Skeletal muscle satellite cell (primary cell): ENCODE measurements around the gene GINS3. TPM values are rescaled to one million over a fixed set of nuclear protein-coding genes. Genes with fewer than 3 reads are reported as not detected.

Source experiments
- H3K27me3 ChIP-seq: 2 replicates; pipeline ENCODE4 v1.7.0; 2013; ENCODE audit warnings: low read length; ENCODE audit not compliant: control insufficient read depth, insufficient read depth
- H3K36me3 ChIP-seq: 2 replicates; pipeline ENCODE4 v1.7.0; 2013; ENCODE audit warnings: mild to moderate bottlenecking, control low read depth, low read length; ENCODE audit not compliant: insufficient read depth
- H3K4me1 ChIP-seq: 2 replicates; pipeline ENCODE4 v1.7.0; 2013; ENCODE audit warnings: low read length; ENCODE audit not compliant: control insufficient read depth, insufficient read depth
- H3K4me2 ChIP-seq: 2 replicates; pipeline ENCODE4 v1.7.0; 2013; ENCODE audit warnings: mild to moderate bottlenecking, low read length
- H3K4me3 ChIP-seq: 2 replicates; pipeline ENCODE4 v1.7.0; 2013; ENCODE audit warnings: low read length
- H3K9ac ChIP-seq: 2 replicates; pipeline ENCODE4 v1.7.0; 2013; ENCODE audit warnings: mild to moderate bottlenecking, low read depth, low read length, moderate library complexity
- H3K9me3 ChIP-seq: replicated peaks from 2 replicates; pipeline ENCODE4 v1.7.0; 2013; ENCODE audit warnings: mild to moderate bottlenecking, control low read depth, low read length
- small RNA-seq: library from RNA; depleted of rRNA; stranded (forward); fragments of <200 nt; gene quantifications from one replicate; pipeline ENCODE3, GENCODE V24; 2012

GINS3 gene

DNA sequence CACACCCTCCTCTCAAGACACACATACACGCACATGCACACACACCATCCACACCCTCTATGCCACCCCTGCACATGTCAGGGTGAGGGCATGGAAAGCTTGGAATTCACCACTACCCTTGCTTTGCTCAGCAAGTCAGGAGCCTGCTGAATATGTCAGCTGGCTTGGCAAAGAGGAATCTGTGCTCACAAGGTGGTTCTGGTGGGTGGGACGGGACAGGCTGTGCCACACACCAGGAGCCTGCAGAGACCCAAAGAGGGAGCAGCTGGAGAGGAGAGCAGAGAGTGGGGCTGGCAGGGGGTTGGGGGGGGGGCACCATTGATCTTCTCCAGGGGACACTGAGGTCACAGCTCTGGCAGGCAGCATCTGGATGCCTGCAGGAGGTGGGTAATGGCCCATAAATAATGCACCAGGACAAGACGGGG is 59.0 kb downstream of the GINS3 start:
- H3K4me1 ChIP-seq = no peaks in the 10 kb centered on the region
- H3K27me3 ChIP-seq = peaks cover 30% of the 10 kb centered on the region
- no peaks in the 10 kb centered on the region for H3K36me3 ChIP-seq
- no peak overlapping the region for H3K4me3 ChIP-seq
- no peak overlapping the region for H3K4me2 ChIP-seq
- no peaks in the 10 kb centered on the region for H3K9me3 ChIP-seq
- H3K9ac ChIP-seq = no peak overlapping the region

DNA sequence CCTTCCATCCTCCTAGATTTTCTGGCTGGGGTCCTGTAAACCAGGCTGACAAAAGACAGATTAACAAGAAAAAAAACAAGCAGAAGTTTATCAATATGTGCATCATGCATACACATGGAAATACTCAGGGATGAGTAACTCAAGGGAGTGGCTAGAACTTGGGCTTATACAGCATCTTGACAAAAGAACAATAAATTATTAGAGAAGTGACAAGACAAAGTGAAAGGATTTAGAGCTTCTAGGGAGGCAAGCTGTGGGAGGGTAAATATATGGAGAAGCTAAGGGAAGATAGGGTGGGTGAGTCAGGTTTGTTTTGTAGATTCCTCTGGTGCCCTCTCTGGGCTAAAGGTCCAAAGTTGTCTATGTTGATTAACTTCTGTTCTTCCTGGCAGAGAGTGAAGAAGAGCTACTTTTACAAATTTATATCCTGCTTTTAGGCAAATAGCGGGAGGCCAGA is 59.7 kb downstream of the GINS3 start:
- no peak overlapping the region for H3K4me2 ChIP-seq
- no peaks in the 10 kb centered on the region for H3K36me3 ChIP-seq
- H3K27me3 ChIP-seq = peaks cover 33% of the 10 kb centered on the region
- no peak overlapping the region for H3K9ac ChIP-seq
- no peaks in the 10 kb centered on the region for H3K4me1 ChIP-seq
- H3K4me3 ChIP-seq = no peak overlapping the region
- H3K9me3 ChIP-seq = no peaks in the 10 kb centered on the region

DNA sequence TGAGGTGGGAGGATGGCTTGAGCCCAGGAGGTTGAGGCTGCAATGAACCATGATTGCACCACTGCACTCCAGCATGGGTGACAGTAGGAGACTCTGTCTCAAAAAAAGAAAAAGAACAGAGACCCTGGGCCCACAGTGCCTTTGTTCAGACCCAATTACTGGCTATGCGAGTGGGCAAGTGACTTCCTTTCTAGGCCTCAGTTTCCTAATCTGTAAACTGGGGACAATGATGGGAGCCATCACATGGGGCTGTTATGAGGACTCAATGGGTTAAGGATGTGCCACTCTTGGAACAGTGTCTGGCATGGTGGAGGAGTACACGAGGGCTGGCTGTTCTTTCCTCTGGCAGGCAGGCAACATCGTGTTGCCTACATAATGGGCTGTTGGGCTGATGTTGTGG is 60.4 kb downstream of the GINS3 start:
- no peak overlapping the region for H3K4me2 ChIP-seq
- peaks cover 27% of the 10 kb centered on the region for H3K27me3 ChIP-seq
- H3K4me3 ChIP-seq = no peak overlapping the region
- H3K9me3 ChIP-seq = no peaks in the 10 kb centered on the region
- H3K36me3 ChIP-seq = no peaks in the 10 kb centered on the region
- H3K4me1 ChIP-seq = no peaks in the 10 kb centered on the region
- no peak overlapping the region for H3K9ac ChIP-seq

DNA sequence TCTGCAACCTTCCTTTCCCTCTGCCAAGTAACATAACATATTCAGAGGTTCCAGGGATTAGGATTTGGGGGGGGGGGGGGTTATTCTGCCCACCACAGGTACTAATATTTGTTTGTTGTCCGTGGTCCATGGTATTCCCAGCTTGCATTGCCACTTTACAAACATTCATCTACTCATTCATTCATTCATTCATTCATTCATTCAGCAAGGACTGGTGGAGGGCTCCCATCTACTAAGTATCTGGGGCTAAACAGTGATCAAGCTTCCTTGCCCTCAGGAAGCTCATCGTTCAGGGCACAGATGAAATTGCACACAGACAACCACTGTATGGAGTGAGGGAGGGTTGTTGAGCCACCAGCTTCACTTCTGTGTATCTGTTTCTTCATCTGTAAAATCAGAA is 61.9 kb downstream of the GINS3 start:
- Histone ChIP-seq H3K4me2 (no peak overlapping the region), H3K4me1 (no peaks in the 10 kb centered on the region), H3K4me3 (no peak overlapping the region), H3K9ac (no peak overlapping the region), H3K27me3 (peaks cover 24% of the 10 kb centered on the region), H3K9me3 (no peaks in the 10 kb centered on the region), H3K36me3 (no peaks in the 10 kb centered on the region)

DNA sequence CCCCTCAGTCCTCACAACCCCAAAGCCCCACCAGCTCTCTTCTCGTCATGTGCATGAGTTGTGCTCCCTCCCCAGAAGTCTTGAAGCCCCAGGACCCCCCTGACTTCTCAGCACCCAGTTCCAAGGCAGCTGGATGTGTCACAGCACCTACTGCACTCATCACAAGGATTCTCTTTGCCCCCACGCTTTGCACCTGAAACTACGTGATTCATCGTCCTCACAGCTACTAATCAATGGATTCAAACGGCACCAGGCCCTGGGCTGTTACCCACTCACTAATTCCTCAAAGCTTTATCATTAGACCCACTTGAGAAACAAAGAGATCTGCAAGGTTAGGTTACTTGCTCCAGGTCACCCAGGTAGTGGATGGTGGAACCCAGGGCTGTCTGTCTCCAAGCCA is 62.6 kb downstream of the GINS3 start:
- no peaks in the 10 kb centered on the region for H3K36me3 ChIP-seq
- no peaks in the 10 kb centered on the region for H3K4me1 ChIP-seq
- H3K9me3 ChIP-seq = no peaks in the 10 kb centered on the region
- H3K4me3 ChIP-seq = no peak overlapping the region
- H3K9ac ChIP-seq = no peak overlapping the region
- no peak overlapping the region for H3K4me2 ChIP-seq
- peaks cover 23% of the 10 kb centered on the region for H3K27me3 ChIP-seq

Small RNA genes lying within 50 kb of the gene (small RNA-seq; reads per million reads assigned to genes)
- gene RNU6-1110P (not detected), gene RNU6-269P (not detected)
